ENCODE measurements around the gene EDRF1.
"Not testable (repeated sequence)": the region's sequence is repeated elsewhere in the genome, so short reads cannot be mapped to it uniquely, and the experiment has no call there.

Gene EDRF1

GRCh38 chr10:125709553-125710474 lies 9.7 kb upstream of the EDRF1 start:
- DNase-seq (no peak), ATAC-seq (no peak)

GRCh38 chr10:125711110-125711750 lies 8.3 kb upstream of the EDRF1 start:
- ATAC-seq (no peak), DNase-seq (no peak)

- DNase-seq, ATAC-seq: not testable (repeated sequence)
Measured at GRCh38 chr10:125714728-125715127, 4.8 kb upstream of the EDRF1 start.

- no peak for DNase-seq
- ATAC-seq, result no peak
Measured at GRCh38 chr10:125720002-125720382, 483 bp downstream of the EDRF1 start.

GRCh38 chr10:125721035-125721434 lies 1.5 kb downstream of the EDRF1 start:
- no peak for DNase-seq
- no peak for ATAC-seq

GRCh38 chr10:125722811-125723210 lies 3.3 kb downstream of the EDRF1 start:
- ATAC-seq, result no peak
- DNase-seq, result no peak

- ATAC-seq (no peak), DNase-seq (no peak)
Measured at GRCh38 chr10:125726914-125727313, 7.4 kb downstream of the EDRF1 start.

- DNase-seq, result no peak
- ATAC-seq, result no peak
Measured at GRCh38 chr10:125727436-125727835, 7.9 kb downstream of the EDRF1 start.

- ATAC-seq (no peak), DNase-seq (no peak)
Measured at GRCh38 chr10:125734148-125734547, 14.6 kb downstream of the EDRF1 start.

GRCh38 chr10:125734823-125735222 lies 15.3 kb downstream of the EDRF1 start:
- DNase-seq, result no peak
- no peak for ATAC-seq

GRCh38 chr10:125738206-125738605 lies 18.7 kb downstream of the EDRF1 start:
- ATAC-seq (no peak), DNase-seq (no peak)

- DNase-seq (no peak), ATAC-seq (no peak)
Measured at GRCh38 chr10:125739994-125740679, 20.6 kb downstream of the EDRF1 start.

- ATAC-seq, result no peak
- no peak for DNase-seq
Measured at GRCh38 chr10:125742465-125742864, 23.0 kb downstream of the EDRF1 start.

GRCh38 chr10:125744909-125745308 lies 25.4 kb downstream of the EDRF1 start:
- ATAC-seq, result no peak
- no peak for DNase-seq

GRCh38 chr10:125747417-125747816 lies 27.9 kb downstream of the EDRF1 start:
- ATAC-seq (no peak), DNase-seq (no peak)

- DNase-seq (no peak), ATAC-seq (no peak)
Measured at GRCh38 chr10:125756196-125756595, 36.7 kb downstream of the EDRF1 start.

- no peak for DNase-seq
- ATAC-seq, result no peak
Measured at GRCh38 chr10:125756853-125757487, 37.5 kb downstream of the EDRF1 start.

- DNase-seq, result no peak
- ATAC-seq, result no peak
Measured at GRCh38 chr10:125757742-125758141, 38.2 kb downstream of the EDRF1 start.

- ATAC-seq (no peak), DNase-seq (no peak)
Measured at GRCh38 chr10:125761961-125762360, 42.5 kb downstream of the EDRF1 start.

GRCh38 chr10:125762692-125763648 lies 43.5 kb downstream of the EDRF1 start:
- ATAC-seq (no peak), DNase-seq (no peak)

- no peak for DNase-seq
- ATAC-seq, result no peak
Measured at GRCh38 chr10:125765835-125766234, 46.3 kb downstream of the EDRF1 start.
